Measurements from ENCODE around the gene ALDH1A1.

Gene ALDH1A1

GRCh38 chr9:72952914-72953313 lies at the start of gene ALDH1A1:
Gene ALDH1A1 (minus strand): TSS chr9:72953053. CDS start chr9:72953000, 53 bp downstream.
- DNase-seq = no peak

GRCh38 chr9:73001860-73002259 lies 49.0 kb upstream of the ALDH1A1 start:
- no peak for DNase-seq

- DNase-seq = no peak
Observed at GRCh38 chr9:72998363-72998762, 45.5 kb upstream of the ALDH1A1 start.

GRCh38 chr9:72997387-72997995 lies 44.6 kb upstream of the ALDH1A1 start:
- DNase-seq = no peak

GRCh38 chr9:72996684-72997314 lies 43.9 kb upstream of the ALDH1A1 start:
- no peak for DNase-seq

GRCh38 chr9:72996114-72996513 lies 43.3 kb upstream of the ALDH1A1 start:
- DNase-seq = no peak

GRCh38 chr9:72995131-72996024 lies 42.5 kb upstream of the ALDH1A1 start:
- no peak for DNase-seq

GRCh38 chr9:72991772-72992171 lies 38.9 kb upstream of the ALDH1A1 start:
- no peak for DNase-seq

GRCh38 chr9:72990397-72991182 lies 37.7 kb upstream of the ALDH1A1 start:
- no peak for DNase-seq

GRCh38 chr9:72986522-72987116 lies 33.8 kb upstream of the ALDH1A1 start:
- no peak for DNase-seq

GRCh38 chr9:72985746-72986145 lies 32.9 kb upstream of the ALDH1A1 start:
- no peak for DNase-seq

GRCh38 chr9:72984991-72985390 lies 32.1 kb upstream of the ALDH1A1 start:
- DNase-seq = peak; percentile 1

GRCh38 chr9:72984226-72984947 lies 31.5 kb upstream of the ALDH1A1 start:
- no peak for DNase-seq

- no peak for DNase-seq
Observed at GRCh38 chr9:72983512-72984225, 30.8 kb upstream of the ALDH1A1 start.

- DNase-seq = no peak
Observed at GRCh38 chr9:72983056-72983455, 30.2 kb upstream of the ALDH1A1 start.

- no peak for DNase-seq
Observed at GRCh38 chr9:72982146-72982799, 29.4 kb upstream of the ALDH1A1 start.

GRCh38 chr9:72981433-72981832 lies 28.6 kb upstream of the ALDH1A1 start:
- DNase-seq = no peak

- no peak for DNase-seq
Observed at GRCh38 chr9:72980600-72981265, 27.9 kb upstream of the ALDH1A1 start.

GRCh38 chr9:72980183-72980582 lies 27.3 kb upstream of the ALDH1A1 start:
- no peak for DNase-seq

Data from NCI-H524 treated with DMSO at 0.1 percent for 48 hours (cell line).